SK-N-SH treated with all-trans-retinoic acid at 6 μM for 48 hours (cell line): ENCODE data around the gene MINAR1.

ENCODE experiments used
- ATAC-seq: fragments of 200-7000 bp; cut with Tn5 transposase; 3 replicates; pipeline ENCODE4 v1.9.1; 2020; ENCODE audit warnings: mild to moderate bottlenecking, moderate library complexity
- ARNTL ChIP-seq: fragments of 450-650 bp; formaldehyde crosslinking; IDR thresholded peaks from 2 replicates; pipeline ENCODE4 v1.5.0; 2020; ENCODE audit warnings: low read depth, mild to moderate bottlenecking, moderate library complexity, borderline replicate concordance
- BACH2 ChIP-seq: fragments of 250-450 bp; sonication (Bioruptor Pico); IDR thresholded peaks from 2 replicates; pipeline ENCODE4 v1.9.0; 2021; ENCODE audit warnings: mild to moderate bottlenecking, borderline replicate concordance
- CSDC2 ChIP-seq: fragments of 250-450 bp; sonication (Bioruptor Pico); IDR thresholded peaks from 2 replicates; pipeline ENCODE4 v1.5.0; 2020; ENCODE audit warnings: mild to moderate bottlenecking, moderate library complexity
- GLIS3 ChIP-seq: fragments of 250-450 bp; sonication (Bioruptor Pico); IDR thresholded peaks from 2 replicates; pipeline ENCODE4 v1.5.0; 2020; ENCODE audit warnings: mild to moderate bottlenecking, moderate library complexity
- ISL1 ChIP-seq: fragments of 250-450 bp; sonication (Bioruptor Pico); IDR thresholded peaks from 2 replicates; pipeline ENCODE4 v2.1.2; 2022; ENCODE audit warnings: mild to moderate bottlenecking, moderate library complexity
- RARB ChIP-seq: fragments of 250-450 bp; sonication (Bioruptor Pico); IDR thresholded peaks from 2 replicates; pipeline ENCODE4 v1.8.0; 2021; ENCODE audit warnings: mild to moderate bottlenecking, moderate library complexity
- SNAI2 ChIP-seq: fragments of 250-450 bp; sonication (Bioruptor Pico); IDR thresholded peaks from 2 replicates; pipeline ENCODE4 v1.5.0; 2020; ENCODE audit warnings: mild to moderate bottlenecking, moderate library complexity
- TCF4 ChIP-seq: fragments of 250-450 bp; sonication (Bioruptor Pico); IDR thresholded peaks from 2 replicates; pipeline ENCODE4 v1.8.0; 2021; ENCODE audit warnings: mild to moderate bottlenecking, moderate library complexity, borderline replicate concordance
- TOX ChIP-seq: fragments of 250-450 bp; sonication (Bioruptor Pico); IDR thresholded peaks from 2 replicates; pipeline ENCODE4 v1.8.0; 2021; ENCODE audit warnings: mild to moderate bottlenecking, moderate library complexity, borderline replicate concordance
- ZC3H10 ChIP-seq: fragments of 250-450 bp; sonication (Bioruptor Pico); IDR thresholded peaks from 2 replicates; pipeline ENCODE4 v1.5.1; 2021; ENCODE audit warnings: mild to moderate bottlenecking, moderate library complexity
- ZFP3 ChIP-seq: fragments of 250-450 bp; sonication (Bioruptor Pico); IDR thresholded peaks from 2 replicates; pipeline ENCODE4 v1.5.0; 2020; ENCODE audit warnings: mild to moderate bottlenecking, moderate library complexity
- ZFP30 ChIP-seq: fragments of 450-650 bp; formaldehyde crosslinking; IDR thresholded peaks from 2 replicates; pipeline ENCODE4 v1.5.0; 2022; ENCODE audit warnings: mild to moderate bottlenecking, moderate library complexity
- ZNF565 ChIP-seq: fragments of 450-650 bp; formaldehyde crosslinking; conservative IDR thresholded peaks from 2 replicates; pipeline ENCODE4 v1.5.0; 2020; ENCODE audit warnings: low read depth, mild to moderate bottlenecking, moderate library complexity
- ZNF70 ChIP-seq: fragments of 450-650 bp; formaldehyde crosslinking; IDR thresholded peaks from 2 replicates; pipeline ENCODE4 v1.5.0; 2020; ENCODE audit warnings: mild to moderate bottlenecking, moderate library complexity
- ZNF8 ChIP-seq: fragments of 450-650 bp; formaldehyde crosslinking; IDR thresholded peaks from 2 replicates; pipeline ENCODE4 v1.5.0; 2020; ENCODE audit warnings: mild to moderate bottlenecking, moderate library complexity
- TF ChIP-seq, protein P1 (sequence below): fragments of 250-450 bp; sonication (Bioruptor Pico); IDR thresholded peaks from 2 replicates; pipeline ENCODE4 v1.5.1; 2020; ENCODE audit warnings: low read depth, mild to moderate bottlenecking, moderate library complexity
- TF ChIP-seq, protein P2 (sequence below): fragments of 250-450 bp; sonication (Bioruptor Pico); IDR thresholded peaks from 2 replicates; pipeline ENCODE4 v1.8.0; 2021; ENCODE audit warnings: low read depth, mild to moderate bottlenecking, moderate library complexity, borderline replicate concordance
- TF ChIP-seq, protein P3 (sequence below): fragments of 250-450 bp; sonication (Bioruptor Pico); IDR thresholded peaks from 2 replicates; pipeline ENCODE4 v1.5.1; 2021; ENCODE audit warnings: mild to moderate bottlenecking, moderate library complexity
- TF ChIP-seq, protein P4 (sequence below): fragments of 250-450 bp; sonication (Bioruptor Pico); IDR thresholded peaks from 2 replicates; pipeline ENCODE4 v1.5.0; 2020; ENCODE audit warnings: mild to moderate bottlenecking, moderate library complexity
- TF ChIP-seq, protein P5 (sequence below): fragments of 250-450 bp; sonication (Bioruptor Pico); IDR thresholded peaks from 2 replicates; pipeline ENCODE4 v1.8.0; 2020; ENCODE audit warnings: mild to moderate bottlenecking, moderate library complexity, borderline replicate concordance

The MINAR1 gene

DNA sequence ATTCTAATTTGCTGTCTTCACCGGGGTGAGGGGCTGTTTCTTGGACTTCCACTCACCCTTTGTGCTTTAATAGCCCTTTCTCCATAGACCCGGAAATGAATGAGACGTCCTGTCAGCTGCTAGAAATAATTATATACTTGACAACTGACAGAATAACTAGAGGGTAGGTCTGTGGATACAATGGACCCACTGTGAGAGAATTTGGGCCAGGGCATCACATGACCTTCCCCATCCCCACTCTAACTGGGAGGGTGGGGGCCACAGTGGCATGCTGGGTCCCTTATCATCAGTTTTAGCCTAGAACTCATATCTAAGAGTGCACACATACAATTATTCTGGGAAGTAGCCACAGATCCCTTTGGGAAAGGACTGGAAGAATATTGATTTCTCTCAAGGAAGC, 25.9 kb upstream of the MINAR1 start:
- no peak for ATAC-seq
- TF ChIP-seq ZNF8: no peak
- TF ChIP-seq ZC3H10 (CRISPR knock-in tag): no peak
- TF ChIP-seq, protein P1, sequence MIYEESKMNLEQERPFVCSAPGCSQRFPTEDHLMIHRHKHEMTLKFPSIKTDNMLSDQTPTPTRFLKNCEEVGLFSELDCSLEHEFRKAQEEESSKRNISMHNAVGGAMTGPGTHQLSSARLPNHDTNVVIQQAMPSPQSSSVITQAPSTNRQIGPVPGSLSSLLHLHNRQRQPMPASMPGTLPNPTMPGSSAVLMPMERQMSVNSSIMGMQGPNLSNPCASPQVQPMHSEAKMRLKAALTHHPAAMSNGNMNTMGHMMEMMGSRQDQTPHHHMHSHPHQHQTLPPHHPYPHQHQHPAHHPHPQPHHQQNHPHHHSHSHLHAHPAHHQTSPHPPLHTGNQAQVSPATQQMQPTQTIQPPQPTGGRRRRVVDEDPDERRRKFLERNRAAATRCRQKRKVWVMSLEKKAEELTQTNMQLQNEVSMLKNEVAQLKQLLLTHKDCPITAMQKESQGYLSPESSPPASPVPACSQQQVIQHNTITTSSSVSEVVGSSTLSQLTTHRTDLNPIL (CRISPR knock-in tag): no peak
- no peak for TF ChIP-seq ZNF565
- TF ChIP-seq ARNTL (CRISPR knock-in tag): no peak
- TF ChIP-seq, protein P2, sequence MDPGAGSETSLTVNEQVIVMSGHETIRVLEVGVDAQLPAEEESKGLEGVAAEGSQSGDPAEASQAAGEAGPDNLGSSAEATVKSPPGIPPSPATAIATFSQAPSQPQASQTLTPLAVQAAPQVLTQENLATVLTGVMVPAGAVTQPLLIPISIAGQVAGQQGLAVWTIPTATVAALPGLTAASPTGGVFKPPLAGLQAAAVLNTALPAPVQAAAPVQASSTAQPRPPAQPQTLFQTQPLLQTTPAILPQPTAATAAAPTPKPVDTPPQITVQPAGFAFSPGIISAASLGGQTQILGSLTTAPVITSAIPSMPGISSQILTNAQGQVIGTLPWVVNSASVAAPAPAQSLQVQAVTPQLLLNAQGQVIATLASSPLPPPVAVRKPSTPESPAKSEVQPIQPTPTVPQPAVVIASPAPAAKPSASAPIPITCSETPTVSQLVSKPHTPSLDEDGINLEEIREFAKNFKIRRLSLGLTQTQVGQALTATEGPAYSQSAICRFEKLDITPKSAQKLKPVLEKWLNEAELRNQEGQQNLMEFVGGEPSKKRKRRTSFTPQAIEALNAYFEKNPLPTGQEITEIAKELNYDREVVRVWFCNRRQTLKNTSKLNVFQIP (CRISPR knock-in tag): no peak
- TF ChIP-seq BACH2 (CRISPR knock-in tag): no peak
- no peak for TF ChIP-seq TCF4
- TF ChIP-seq, protein P3, sequence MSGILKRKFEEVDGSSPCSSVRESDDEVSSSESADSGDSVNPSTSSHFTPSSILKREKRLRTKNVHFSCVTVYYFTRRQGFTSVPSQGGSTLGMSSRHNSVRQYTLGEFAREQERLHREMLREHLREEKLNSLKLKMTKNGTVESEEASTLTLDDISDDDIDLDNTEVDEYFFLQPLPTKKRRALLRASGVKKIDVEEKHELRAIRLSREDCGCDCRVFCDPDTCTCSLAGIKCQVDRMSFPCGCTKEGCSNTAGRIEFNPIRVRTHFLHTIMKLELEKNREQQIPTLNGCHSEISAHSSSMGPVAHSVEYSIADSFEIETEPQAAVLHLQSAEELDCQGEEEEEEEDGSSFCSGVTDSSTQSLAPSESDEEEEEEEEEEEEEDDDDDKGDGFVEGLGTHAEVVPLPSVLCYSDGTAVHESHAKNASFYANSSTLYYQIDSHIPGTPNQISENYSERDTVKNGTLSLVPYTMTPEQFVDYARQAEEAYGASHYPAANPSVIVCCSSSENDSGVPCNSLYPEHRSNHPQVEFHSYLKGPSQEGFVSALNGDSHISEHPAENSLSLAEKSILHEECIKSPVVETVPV (CRISPR knock-in tag): no peak
- TF ChIP-seq ZFP3 (CRISPR knock-in tag): no peak
- no peak for TF ChIP-seq RARB (CRISPR knock-in tag)
- TF ChIP-seq SNAI2 (CRISPR knock-in tag): no peak
- TF ChIP-seq ZNF70: no peak
- TF ChIP-seq ZFP30 (CRISPR knock-in tag): no peak
- TF ChIP-seq, protein P4, sequence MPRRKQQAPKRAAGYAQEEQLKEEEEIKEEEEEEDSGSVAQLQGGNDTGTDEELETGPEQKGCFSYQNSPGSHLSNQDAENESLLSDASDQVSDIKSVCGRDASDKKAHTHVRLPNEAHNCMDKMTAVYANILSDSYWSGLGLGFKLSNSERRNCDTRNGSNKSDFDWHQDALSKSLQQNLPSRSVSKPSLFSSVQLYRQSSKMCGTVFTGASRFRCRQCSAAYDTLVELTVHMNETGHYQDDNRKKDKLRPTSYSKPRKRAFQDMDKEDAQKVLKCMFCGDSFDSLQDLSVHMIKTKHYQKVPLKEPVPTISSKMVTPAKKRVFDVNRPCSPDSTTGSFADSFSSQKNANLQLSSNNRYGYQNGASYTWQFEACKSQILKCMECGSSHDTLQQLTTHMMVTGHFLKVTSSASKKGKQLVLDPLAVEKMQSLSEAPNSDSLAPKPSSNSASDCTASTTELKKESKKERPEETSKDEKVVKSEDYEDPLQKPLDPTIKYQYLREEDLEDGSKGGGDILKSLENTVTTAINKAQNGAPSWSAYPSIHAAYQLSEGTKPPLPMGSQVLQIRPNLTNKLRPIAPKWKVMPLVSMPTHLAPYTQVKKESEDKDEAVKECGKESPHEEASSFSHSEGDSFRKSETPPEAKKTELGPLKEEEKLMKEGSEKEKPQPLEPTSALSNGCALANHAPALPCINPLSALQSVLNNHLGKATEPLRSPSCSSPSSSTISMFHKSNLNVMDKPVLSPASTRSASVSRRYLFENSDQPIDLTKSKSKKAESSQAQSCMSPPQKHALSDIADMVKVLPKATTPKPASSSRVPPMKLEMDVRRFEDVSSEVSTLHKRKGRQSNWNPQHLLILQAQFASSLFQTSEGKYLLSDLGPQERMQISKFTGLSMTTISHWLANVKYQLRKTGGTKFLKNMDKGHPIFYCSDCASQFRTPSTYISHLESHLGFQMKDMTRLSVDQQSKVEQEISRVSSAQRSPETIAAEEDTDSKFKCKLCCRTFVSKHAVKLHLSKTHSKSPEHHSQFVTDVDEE (CRISPR knock-in tag): no peak

DNA sequence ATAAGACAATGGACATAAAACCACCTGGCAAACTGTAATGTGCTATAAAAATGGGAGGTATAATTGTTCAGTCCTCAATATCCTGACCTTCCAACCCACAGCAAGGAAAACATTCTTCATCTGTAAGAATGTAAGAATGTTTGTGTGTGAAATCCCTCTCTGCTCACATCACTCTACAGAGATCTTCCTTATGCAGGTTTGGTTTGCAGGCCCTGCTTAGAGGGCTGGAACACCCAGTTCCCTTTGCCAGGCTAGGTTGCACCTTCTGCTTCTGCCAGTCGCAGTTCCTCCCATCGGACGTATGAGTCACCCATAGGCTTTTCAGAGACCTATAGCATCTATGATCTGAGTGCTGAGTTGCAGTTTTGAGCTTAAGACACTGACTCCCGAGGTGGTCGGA, 24.1 kb upstream of the MINAR1 start:
- TF ChIP-seq ZFP30 (CRISPR knock-in tag) (no peak), GLIS3 (CRISPR knock-in tag) (no peak), BACH2 (CRISPR knock-in tag) (no peak), ZC3H10 (CRISPR knock-in tag) (no peak), TOX (no peak), ZFP3 (CRISPR knock-in tag) (no peak), ZNF565 (no peak), ISL1 (no peak), CSDC2 (CRISPR knock-in tag) (no peak)
- TF ChIP-seq, protein P1 (CRISPR knock-in tag): no peak
- TF ChIP-seq, protein P4 (CRISPR knock-in tag): no peak
- no peak for ATAC-seq

DNA sequence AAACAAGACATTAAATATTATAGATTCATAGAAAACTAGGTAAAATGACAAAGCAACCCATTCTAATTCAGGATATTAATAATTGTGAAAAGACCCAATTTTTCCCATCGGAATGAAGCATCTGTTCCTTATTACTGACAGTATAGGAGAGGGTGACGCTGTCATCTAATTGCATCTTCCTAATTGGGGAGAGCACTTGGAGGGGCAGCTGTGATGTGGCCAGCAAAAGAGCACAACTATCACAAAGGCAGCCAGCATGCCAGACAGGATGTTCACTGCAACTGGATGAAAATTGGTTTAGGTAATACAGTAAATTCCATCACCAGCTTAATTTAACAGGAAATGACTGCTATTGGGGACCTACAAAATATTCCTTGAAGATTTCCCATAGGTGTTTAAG, 21.9 kb upstream of the MINAR1 start:
- no peak for ATAC-seq
- TF ChIP-seq, protein P5, sequence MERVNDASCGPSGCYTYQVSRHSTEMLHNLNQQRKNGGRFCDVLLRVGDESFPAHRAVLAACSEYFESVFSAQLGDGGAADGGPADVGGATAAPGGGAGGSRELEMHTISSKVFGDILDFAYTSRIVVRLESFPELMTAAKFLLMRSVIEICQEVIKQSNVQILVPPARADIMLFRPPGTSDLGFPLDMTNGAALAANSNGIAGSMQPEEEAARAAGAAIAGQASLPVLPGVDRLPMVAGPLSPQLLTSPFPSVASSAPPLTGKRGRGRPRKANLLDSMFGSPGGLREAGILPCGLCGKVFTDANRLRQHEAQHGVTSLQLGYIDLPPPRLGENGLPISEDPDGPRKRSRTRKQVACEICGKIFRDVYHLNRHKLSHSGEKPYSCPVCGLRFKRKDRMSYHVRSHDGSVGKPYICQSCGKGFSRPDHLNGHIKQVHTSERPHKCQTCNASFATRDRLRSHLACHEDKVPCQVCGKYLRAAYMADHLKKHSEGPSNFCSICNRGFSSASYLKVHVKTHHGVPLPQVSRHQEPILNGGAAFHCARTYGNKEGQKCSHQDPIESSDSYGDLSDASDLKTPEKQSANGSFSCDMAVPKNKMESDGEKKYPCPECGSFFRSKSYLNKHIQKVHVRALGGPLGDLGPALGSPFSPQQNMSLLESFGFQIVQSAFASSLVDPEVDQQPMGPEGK (CRISPR knock-in tag): no peak
- TF ChIP-seq RARB (CRISPR knock-in tag) (no peak), GLIS3 (CRISPR knock-in tag) (no peak), ZNF70 (no peak), SNAI2 (CRISPR knock-in tag) (no peak), TOX (no peak), ARNTL (CRISPR knock-in tag) (no peak)
- TF ChIP-seq, protein P4 (CRISPR knock-in tag): no peak
